K562 (cell line): ENCODE results near the gene CASD1. TPM values are rescaled to one million over a fixed set of nuclear protein-coding genes. Genes with fewer than 3 reads are reported as not detected.

Experiments
- ATAC-seq: fragments of 200-7000 bp; cut with Tn5 transposase; 3 replicates; pipeline ENCODE4 v1.9.1; 2020; ENCODE audit warnings: moderate library complexity
- BruUV-seq: library from RNA; stranded (reverse); fragments of 400-500 nt; replicated peaks from 2 replicates; lab custom pipeline; 2021; lab: Mats Ljungman, UMichigan
- CTCF ChIA-PET: fragments of 300-600 bp; formaldehyde crosslinking; extraction: SDS; loops from one replicate; lab custom pipeline; 2021; ENCODE audit warnings: low intra/inter-chr PET ratio; lab: Yijun Ruan, JAX
- POLR2A ChIA-PET: fragments of 300-600, 350-650 bp; sonication (Branson Sonifier 250); formaldehyde crosslinking; extraction: SDS; loops from one replicate; lab custom pipeline; 2021; ENCODE audit warnings: antibody characterized with exemption, inconsistent platforms; lab: Yijun Ruan, JAX
- DNase-seq, 4 experiments: peaks; one replicate each; pipeline versions ENCODE4 v3.0.0 to v3.0.0-alpha.2; 2011 to 2018; ENCODE audit warnings: low spot score in 3 of 4, mixed read lengths in 3 of 4; ENCODE audit errors: extremely low read depth in 1 of 4
- FAIRE-seq: peaks from 2 replicates; lab custom pipeline; 2011; peaks lifted over from hg19 to GRCh38; lab: Jason Lieb, UNC
- H2AFZ ChIP-seq: 2 replicates; pipeline ENCODE4 v1.6.0; 2011; ENCODE audit warnings: low read depth, low read length, control low read depth, inconsistent platforms
- H3K27ac ChIP-seq: fragments of 200-600 bp; 3 replicates; pipeline ENCODE4 v1.8.0; 2011; ENCODE audit warnings: low read depth, mild to moderate bottlenecking, control low read depth, inconsistent platforms, low read length, moderate library complexity, mixed read lengths; ENCODE audit errors: extremely low read depth
- H3K27me3 ChIP-seq, 2 experiments: fragments of 300-600 bp in 1 of 2; 2 replicates in 1 of 2; 3 replicates in 1 of 2; pipeline versions ENCODE4 v1.6.0 to v1.8.0; 2011; ENCODE audit warnings: inconsistent platforms in 2 of 2, low read length in 2 of 2, mild to moderate bottlenecking in 1 of 2, mixed read lengths in 1 of 2, moderate library complexity in 1 of 2; ENCODE audit not compliant: control insufficient read depth in 2 of 2, insufficient read depth in 2 of 2
- H3K36me3 ChIP-seq: fragments of 300-600 bp; 3 replicates; pipeline ENCODE4 v1.8.0; 2011; ENCODE audit warnings: mild to moderate bottlenecking, low read length, inconsistent platforms; ENCODE audit not compliant: control insufficient read depth, insufficient read depth
- H3K4me1 ChIP-seq, 2 experiments: fragments of 200-600 bp in 1 of 2; replicated peaks in 1 of 2; 2 replicates in 1 of 2; 3 replicates in 1 of 2; pipeline versions ENCODE4 v1.5.1 to v1.8.0; 2011; ENCODE audit warnings: inconsistent platforms in 2 of 2, low read length in 2 of 2, mild to moderate bottlenecking in 1 of 2, mixed read lengths in 1 of 2, moderate library complexity in 1 of 2; ENCODE audit not compliant: control insufficient read depth in 2 of 2, insufficient read depth in 2 of 2
- H3K4me2 ChIP-seq: 2 replicates; pipeline ENCODE4 v1.6.1; 2011; ENCODE audit warnings: low read length, control low read depth, inconsistent platforms, mixed read lengths; ENCODE audit not compliant: insufficient read depth
- H3K4me3 ChIP-seq: fragments of 200-600 bp; sonication (generic), shearing (Covaris generic); 2 replicates; pipeline ENCODE4 v1.5.1; 2016; ENCODE audit warnings: control low read depth, inconsistent platforms
- H3K79me2 ChIP-seq: fragments of 200-600 bp; 3 replicates; pipeline ENCODE4 v1.8.0; 2011; ENCODE audit warnings: low read length, inconsistent platforms; ENCODE audit not compliant: control insufficient read depth, insufficient read depth
- H3K9ac ChIP-seq, 2 experiments: 2 replicates each; pipeline versions ENCODE4 v1.6.0 to v1.6.1; 2011; ENCODE audit warnings: low read depth in 2 of 2, low read length in 2 of 2, control low read depth in 1 of 2, inconsistent platforms in 1 of 2, mild to moderate bottlenecking in 1 of 2, mixed read lengths in 1 of 2; ENCODE audit not compliant: insufficient read depth in 1 of 2
- H3K9me1 ChIP-seq: one replicate; pipeline ENCODE4 v1.6.0; 2011; ENCODE audit warnings: inconsistent platforms, mild to moderate bottlenecking, low read length, moderate library complexity; ENCODE audit not compliant: control insufficient read depth, insufficient read depth
- H3K9me3 ChIP-seq: replicated peaks from 2 replicates; pipeline ENCODE4 v1.5.1; 2011; ENCODE audit warnings: low read depth, low read length, inconsistent platforms; ENCODE audit not compliant: control insufficient read depth, insufficient read depth
- H4K20me1 ChIP-seq: replicated peaks from 2 replicates; pipeline ENCODE4 v1.6.1; 2011; ENCODE audit warnings: low read length, inconsistent platforms, mixed read lengths; ENCODE audit not compliant: control insufficient read depth, insufficient read depth
- CXXC5 ChIP-seq: fragments of 250-450 bp; sonication (Bioruptor Pico); IDR thresholded peaks from 2 replicates; pipeline ENCODE4 v1.8.0; 2022; ENCODE audit warnings: inconsistent platforms, mild to moderate bottlenecking, moderate library complexity
- GATAD2B ChIP-seq: fragments of 450-650 bp; IDR thresholded peaks from 2 replicates; pipeline ENCODE4 v1.6.1; 2017; ENCODE audit warnings: mild to moderate bottlenecking, borderline replicate concordance
- GTF2F1 ChIP-seq: IDR thresholded peaks from 2 replicates; pipeline ENCODE4 v1.6.1; 2011; ENCODE audit warnings: low read depth, low read length, improper control_type of control experiment
- IRF2 ChIP-seq: sonication (generic); formaldehyde crosslinking; IDR thresholded peaks from 2 replicates; pipeline ENCODE4 v1.8.1; 2022; ENCODE audit warnings: mild to moderate bottlenecking, missing genetic modification reagents
- PHB ChIP-seq: fragments of 250-450 bp; sonication (Bioruptor Pico); IDR thresholded peaks from 2 replicates; pipeline ENCODE4 v1.5.0; 2021
- RFX1 ChIP-seq: fragments of 450-650 bp; IDR thresholded peaks from 2 replicates; pipeline ENCODE4 v1.6.1; 2016; ENCODE audit warnings: mild to moderate bottlenecking, moderate library complexity
- RUNX1 ChIP-seq: sonication (generic); IDR thresholded peaks from 2 replicates; pipeline ENCODE4 v1.6.1; 2016; ENCODE audit warnings: antibody characterized with exemption, low read depth
- SOX6 ChIP-seq: fragments of 450-650 bp; IDR thresholded peaks from 2 replicates; pipeline ENCODE4 v1.6.1; 2014; ENCODE audit warnings: mild to moderate bottlenecking
- WGBS: fragments of 100-300 bp; shearing (Covaris generic); methylation state at CpG from one replicate; pipeline ENCODE4 v1.1.6; 2016; ENCODE audit warnings: low coverage, mixed read lengths; ENCODE audit not compliant: insufficient coverage; ENCODE audit errors: missing lambda C conversion rate; 5-methylcytosine and 5-hydroxymethylcytosine counted together
- in situ Hi-C: fragments of 300-500 bp; cut with MboI; formaldehyde crosslinking; loops from 4 replicates; pipeline ENCODE4 v1.15.0; 2018; ENCODE audit warnings: inconsistent platforms, mixed read lengths
- intact Hi-C: fragments of 100-400 bp; cut with micrococcal nuclease; formaldehyde crosslinking; loops from 2 replicates; pipeline ENCODE4 v1.14.2; 2022
- polyA plus RNA-seq, 8 experiments: library from polyadenylated mRNA; depleted of rRNA in 4 of 8; stranded (reverse) in 5 of 8; unstranded in 3 of 8; fragments of >200 nt; fragmentation: Nextera tagmentation in 2 of 8; fragmentation: Illumina TruSeq in 1 of 8; extraction: Ambion mirVana in 2 of 8; extraction: Trizol in 1 of 8; gene quantifications; 2 replicates each; pipeline versions ENCODE4 v1.2.1 to v1.2.3, GENCODE V29; 2011 to 2014; ENCODE audit warnings: inconsistent platforms in 1 of 8, missing spikeins in 1 of 8
- total RNA-seq, 7 experiments: library from RNA; depleted of rRNA in 6 of 7; stranded (reverse); fragments of >200 nt in 6 of 7; fragmentation: Illumina TruSeq in 2 of 7; extraction: Trizol in 2 of 7; gene quantifications; 2 replicates each; pipeline versions ENCODE4 v1.2.1 to v1.2.3, GENCODE V29; 2011 to 2021; ENCODE audit warnings: low replicate concordance in 1 of 7
- TF ChIP-seq, protein P1 (sequence below): fragments of 200-600 bp; sonication (generic); IDR thresholded peaks from one replicate; pipeline ENCODE4 v1.6.1; 2012; ENCODE audit warnings: mild to moderate bottlenecking, low read depth, low read length, inconsistent platforms
- TF ChIP-seq, protein P2 (sequence below): IDR thresholded peaks from 2 replicates; pipeline ENCODE4 v1.6.1; 2014; ENCODE audit warnings: antibody characterized with exemption

Gene CASD1
- total and polyA plus RNA-seq, 9 of the 15 experiments (the other 6 are each of a cell fraction or from before 2014, with no cell fraction given) = 1.2 to 8.2 (median 4.8) TPM

DNA sequence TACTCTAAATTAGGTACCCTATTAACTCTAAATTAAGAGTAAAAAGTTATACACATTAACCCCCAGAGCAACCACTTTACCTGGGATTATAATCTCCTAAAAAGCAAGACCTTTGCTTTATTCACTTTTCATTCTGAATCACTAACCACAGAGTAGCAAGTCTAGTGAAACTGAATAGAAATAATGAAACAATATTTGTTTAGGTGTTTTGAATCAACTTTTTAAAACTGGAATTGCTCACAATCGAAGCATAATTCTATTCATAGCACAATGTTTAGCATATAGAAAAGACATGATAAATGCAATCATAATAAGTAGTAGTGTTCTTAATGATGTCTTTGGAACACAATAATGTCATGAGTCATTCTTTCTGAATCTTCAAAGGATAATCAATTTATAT lies 37.0 kb upstream of the CASD1 start:
- POLR2A ChIA-PET = no interaction called here
- Histone ChIP-seq H3K9me1 (no peaks in the 10 kb centered on the region), H2AFZ (no peak overlapping the region), H3K36me3 (no peaks in the 10 kb centered on the region), H4K20me1 (no peaks in the 10 kb centered on the region), H3K9ac (no peak overlapping the region), H3K4me1 (no peaks in the 10 kb centered on the region), H3K79me2 (no peaks in the 10 kb centered on the region), H3K27me3 (no peaks in the 10 kb centered on the region), H3K4me2 (no peak overlapping the region), H3K9me3 (no peaks in the 10 kb centered on the region), H3K4me3 (no peak overlapping the region), H3K27ac (no peak overlapping the region)
- no TSS peak for BruUV-seq
- CTCF ChIA-PET = no interaction called here
- TF ChIP-seq PHB (CRISPR knock-in tag) (no peak), RUNX1 (no peak), SOX6 (no peak), IRF2 (CRISPR knock-in tag) (no peak), CXXC5 (no peak), GTF2F1 (no peak), GATAD2B (no peak), RFX1 (no peak)
- TF ChIP-seq, protein P1, sequence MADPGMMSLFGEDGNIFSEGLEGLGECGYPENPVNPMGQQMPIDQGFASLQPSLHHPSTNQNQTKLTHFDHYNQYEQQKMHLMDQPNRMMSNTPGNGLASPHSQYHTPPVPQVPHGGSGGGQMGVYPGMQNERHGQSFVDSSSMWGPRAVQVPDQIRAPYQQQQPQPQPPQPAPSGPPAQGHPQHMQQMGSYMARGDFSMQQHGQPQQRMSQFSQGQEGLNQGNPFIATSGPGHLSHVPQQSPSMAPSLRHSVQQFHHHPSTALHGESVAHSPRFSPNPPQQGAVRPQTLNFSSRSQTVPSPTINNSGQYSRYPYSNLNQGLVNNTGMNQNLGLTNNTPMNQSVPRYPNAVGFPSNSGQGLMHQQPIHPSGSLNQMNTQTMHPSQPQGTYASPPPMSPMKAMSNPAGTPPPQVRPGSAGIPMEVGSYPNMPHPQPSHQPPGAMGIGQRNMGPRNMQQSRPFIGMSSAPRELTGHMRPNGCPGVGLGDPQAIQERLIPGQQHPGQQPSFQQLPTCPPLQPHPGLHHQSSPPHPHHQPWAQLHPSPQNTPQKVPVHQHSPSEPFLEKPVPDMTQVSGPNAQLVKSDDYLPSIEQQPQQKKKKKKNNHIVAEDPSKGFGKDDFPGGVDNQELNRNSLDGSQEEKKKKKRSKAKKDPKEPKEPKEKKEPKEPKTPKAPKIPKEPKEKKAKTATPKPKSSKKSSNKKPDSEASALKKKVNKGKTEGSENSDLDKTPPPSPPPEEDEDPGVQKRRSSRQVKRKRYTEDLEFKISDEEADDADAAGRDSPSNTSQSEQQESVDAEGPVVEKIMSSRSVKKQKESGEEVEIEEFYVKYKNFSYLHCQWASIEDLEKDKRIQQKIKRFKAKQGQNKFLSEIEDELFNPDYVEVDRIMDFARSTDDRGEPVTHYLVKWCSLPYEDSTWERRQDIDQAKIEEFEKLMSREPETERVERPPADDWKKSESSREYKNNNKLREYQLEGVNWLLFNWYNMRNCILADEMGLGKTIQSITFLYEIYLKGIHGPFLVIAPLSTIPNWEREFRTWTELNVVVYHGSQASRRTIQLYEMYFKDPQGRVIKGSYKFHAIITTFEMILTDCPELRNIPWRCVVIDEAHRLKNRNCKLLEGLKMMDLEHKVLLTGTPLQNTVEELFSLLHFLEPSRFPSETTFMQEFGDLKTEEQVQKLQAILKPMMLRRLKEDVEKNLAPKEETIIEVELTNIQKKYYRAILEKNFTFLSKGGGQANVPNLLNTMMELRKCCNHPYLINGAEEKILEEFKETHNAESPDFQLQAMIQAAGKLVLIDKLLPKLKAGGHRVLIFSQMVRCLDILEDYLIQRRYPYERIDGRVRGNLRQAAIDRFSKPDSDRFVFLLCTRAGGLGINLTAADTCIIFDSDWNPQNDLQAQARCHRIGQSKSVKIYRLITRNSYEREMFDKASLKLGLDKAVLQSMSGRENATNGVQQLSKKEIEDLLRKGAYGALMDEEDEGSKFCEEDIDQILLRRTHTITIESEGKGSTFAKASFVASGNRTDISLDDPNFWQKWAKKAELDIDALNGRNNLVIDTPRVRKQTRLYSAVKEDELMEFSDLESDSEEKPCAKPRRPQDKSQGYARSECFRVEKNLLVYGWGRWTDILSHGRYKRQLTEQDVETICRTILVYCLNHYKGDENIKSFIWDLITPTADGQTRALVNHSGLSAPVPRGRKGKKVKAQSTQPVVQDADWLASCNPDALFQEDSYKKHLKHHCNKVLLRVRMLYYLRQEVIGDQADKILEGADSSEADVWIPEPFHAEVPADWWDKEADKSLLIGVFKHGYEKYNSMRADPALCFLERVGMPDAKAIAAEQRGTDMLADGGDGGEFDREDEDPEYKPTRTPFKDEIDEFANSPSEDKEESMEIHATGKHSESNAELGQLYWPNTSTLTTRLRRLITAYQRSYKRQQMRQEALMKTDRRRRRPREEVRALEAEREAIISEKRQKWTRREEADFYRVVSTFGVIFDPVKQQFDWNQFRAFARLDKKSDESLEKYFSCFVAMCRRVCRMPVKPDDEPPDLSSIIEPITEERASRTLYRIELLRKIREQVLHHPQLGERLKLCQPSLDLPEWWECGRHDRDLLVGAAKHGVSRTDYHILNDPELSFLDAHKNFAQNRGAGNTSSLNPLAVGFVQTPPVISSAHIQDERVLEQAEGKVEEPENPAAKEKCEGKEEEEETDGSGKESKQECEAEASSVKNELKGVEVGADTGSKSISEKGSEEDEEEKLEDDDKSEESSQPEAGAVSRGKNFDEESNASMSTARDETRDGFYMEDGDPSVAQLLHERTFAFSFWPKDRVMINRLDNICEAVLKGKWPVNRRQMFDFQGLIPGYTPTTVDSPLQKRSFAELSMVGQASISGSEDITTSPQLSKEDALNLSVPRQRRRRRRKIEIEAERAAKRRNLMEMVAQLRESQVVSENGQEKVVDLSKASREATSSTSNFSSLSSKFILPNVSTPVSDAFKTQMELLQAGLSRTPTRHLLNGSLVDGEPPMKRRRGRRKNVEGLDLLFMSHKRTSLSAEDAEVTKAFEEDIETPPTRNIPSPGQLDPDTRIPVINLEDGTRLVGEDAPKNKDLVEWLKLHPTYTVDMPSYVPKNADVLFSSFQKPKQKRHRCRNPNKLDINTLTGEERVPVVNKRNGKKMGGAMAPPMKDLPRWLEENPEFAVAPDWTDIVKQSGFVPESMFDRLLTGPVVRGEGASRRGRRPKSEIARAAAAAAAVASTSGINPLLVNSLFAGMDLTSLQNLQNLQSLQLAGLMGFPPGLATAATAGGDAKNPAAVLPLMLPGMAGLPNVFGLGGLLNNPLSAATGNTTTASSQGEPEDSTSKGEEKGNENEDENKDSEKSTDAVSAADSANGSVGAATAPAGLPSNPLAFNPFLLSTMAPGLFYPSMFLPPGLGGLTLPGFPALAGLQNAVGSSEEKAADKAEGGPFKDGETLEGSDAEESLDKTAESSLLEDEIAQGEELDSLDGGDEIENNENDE = no peak
- TF ChIP-seq, protein P2, sequence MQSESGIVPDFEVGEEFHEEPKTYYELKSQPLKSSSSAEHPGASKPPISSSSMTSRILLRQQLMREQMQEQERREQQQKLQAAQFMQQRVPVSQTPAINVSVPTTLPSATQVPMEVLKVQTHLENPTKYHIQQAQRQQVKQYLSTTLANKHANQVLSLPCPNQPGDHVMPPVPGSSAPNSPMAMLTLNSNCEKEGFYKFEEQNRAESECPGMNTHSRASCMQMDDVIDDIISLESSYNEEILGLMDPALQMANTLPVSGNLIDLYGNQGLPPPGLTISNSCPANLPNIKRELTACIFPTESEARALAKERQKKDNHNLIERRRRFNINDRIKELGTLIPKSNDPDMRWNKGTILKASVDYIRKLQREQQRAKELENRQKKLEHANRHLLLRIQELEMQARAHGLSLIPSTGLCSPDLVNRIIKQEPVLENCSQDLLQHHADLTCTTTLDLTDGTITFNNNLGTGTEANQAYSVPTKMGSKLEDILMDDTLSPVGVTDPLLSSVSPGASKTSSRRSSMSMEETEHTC = no peak
- intact Hi-C loops = no loop called here
- no peak for DNase-seq
- no peak for ATAC-seq
- WGBS = 0% methylated on average over 1 of the region's 1 CpG
- in situ Hi-C loops = no loop called here
- FAIRE-seq = no peak
